ENCODE results near the gene PAX8. TPM values are rescaled to one million over a fixed set of nuclear protein-coding genes. Genes with fewer than 3 reads are reported as not detected.

Gene PAX8
- total and polyA plus RNA-seq, 7 donors: 0.41 to 10.8 (median 0.93) TPM; not detected in 1

- no peak for DNase-seq
- no peak for TF ChIP-seq POLR2AphosphoS5 (IDR thresholded peaks at IDR 0.05)
- TF ChIP-seq POLR2A (IDR thresholded peaks at IDR 0.05): no peak
- TF ChIP-seq CTCF (IDR thresholded peaks at IDR 0.05): no peak
- TF ChIP-seq EP300 (IDR thresholded peaks at IDR 0.05): no peak
- no peaks in the 10 kb centered on the region for H3K27me3 ChIP-seq
- intact Hi-C loops (cut with DNase I): no loop called here
- WGBS, 2 donors: 40 to 85% methylated on average over 3 of the region's 3 CpGs
- H3K27ac ChIP-seq: peak overlapping the region in 2 of 4 donors; percentile 20 to 31
- H3K36me3 ChIP-seq: no peaks in the 10 kb centered on the region
- no peaks in the 10 kb centered on the region for H3K4me1 ChIP-seq
- H3K9me3 ChIP-seq: no peaks in the 10 kb centered on the region
- peak overlapping the region in 3 of 4 donors; percentile 2 to 32 (median 19) for H3K4me3 ChIP-seq
These were observed 104.4 kb downstream of the PAX8 start for GRCh38 chr2:113174376-113174750.

- Histone ChIP-seq H3K27ac (peak within 1 kb of the TSS in 2 of 4 donors; percentile 20 to 31), H3K4me3 (peak within 1 kb of the TSS in 3 of 4 donors; percentile 2 to 32 (median 19)), H3K36me3 (no peaks in the 10 kb centered on the region), H3K4me1 (no peaks in the 10 kb centered on the region), H3K27me3 (no peaks in the 10 kb centered on the region), H3K9me3 (no peaks in the 10 kb centered on the region)
- 51 to 84% methylated on average over 14 of the region's 14 CpGs for WGBS, 2 donors
- TF ChIP-seq EP300 (IDR thresholded peaks at IDR 0.05) (no peak), POLR2AphosphoS5 (IDR thresholded peaks at IDR 0.05) (peak in 1 of 4 donors; percentile 10)
- intact Hi-C loops (cut with DNase I): no loop called here
- no peak for DNase-seq
These were observed 105.0 kb downstream of the PAX8 start, which contains the start of gene PSD4 for GRCh38 chr2:113173542-113174375. Gene PSD4, plus strand, starts transcription at chr2:113173971. Its CDS starts 8,486 bp downstream, at chr2:113182457.

GRCh38 chr2:113172721-113173541 lies 105.8 kb downstream of the PAX8 start:
- no peak overlapping the region for H3K4me3 ChIP-seq
- 89 to 90% methylated on average over 16 of the region's 16 CpGs for WGBS, 2 donors
- no peaks in the 10 kb centered on the region for H3K27me3 ChIP-seq
- no peaks in the 10 kb centered on the region for H3K9me3 ChIP-seq
- no peak for DNase-seq
- no peak for TF ChIP-seq POLR2A (IDR thresholded peaks at IDR 0.05)
- TF ChIP-seq POLR2AphosphoS5 (IDR thresholded peaks at IDR 0.05): no peak
- no peak for TF ChIP-seq EP300 (IDR thresholded peaks at IDR 0.05)
- no peak for TF ChIP-seq CTCF (IDR thresholded peaks at IDR 0.05)
- H3K4me1 ChIP-seq: no peaks in the 10 kb centered on the region
- intact Hi-C loops (cut with DNase I): no loop called here
- H3K27ac ChIP-seq: peak overlapping the region in 1 of 4 donors; percentile 20
- no peaks in the 10 kb centered on the region for H3K36me3 ChIP-seq

GRCh38 chr2:113171334-113172075 lies 107.2 kb downstream of the PAX8 start:
- no peak for TF ChIP-seq CTCF (IDR thresholded peaks at IDR 0.05)
- TF ChIP-seq EP300 (IDR thresholded peaks at IDR 0.05): no peak
- TF ChIP-seq POLR2A (IDR thresholded peaks at IDR 0.05): no peak
- TF ChIP-seq POLR2AphosphoS5 (IDR thresholded peaks at IDR 0.05): no peak
- H3K36me3 ChIP-seq: no peaks in the 10 kb centered on the region
- no peak for DNase-seq
- H3K27me3 ChIP-seq: no peaks in the 10 kb centered on the region
- H3K27ac ChIP-seq: no peak overlapping the region
- intact Hi-C loops (cut with DNase I): no loop called here
- no peaks in the 10 kb centered on the region for H3K9me3 ChIP-seq
- no peak overlapping the region for H3K4me3 ChIP-seq
- no peaks in the 10 kb centered on the region for H3K4me1 ChIP-seq
- 92 to 94% methylated on average over 8 of the region's 8 CpGs for WGBS, 2 donors
